HG03064 (cell line): ENCODE data around the gene VPS13D.

ENCODE experiments used
- ATAC-seq: cut with Tn5 transposase; IDR thresholded peaks from one replicate; pipeline ENCODE4 v1.9.1; 2021; ENCODE audit warnings: low read depth; ENCODE audit not compliant: unreplicated experiment

The VPS13D gene

GRCh38 chr1:12542616-12543592 lies 313.1 kb downstream of the VPS13D start:
- ATAC-seq = no peak

- ATAC-seq = no peak
Measured at GRCh38 chr1:12543740-12544154, 313.9 kb downstream of the VPS13D start.

GRCh38 chr1:12544357-12544756 lies 314.5 kb downstream of the VPS13D start:
- ATAC-seq = no peak

GRCh38 chr1:12544992-12545391 lies 315.2 kb downstream of the VPS13D start:
- ATAC-seq = no peak

- no peak for ATAC-seq
Measured at GRCh38 chr1:12546771-12547585, 317.1 kb downstream of the VPS13D start.

GRCh38 chr1:12547586-12548225 lies 317.9 kb downstream of the VPS13D start:
- no peak for ATAC-seq

GRCh38 chr1:12548279-12548972 lies 318.6 kb downstream of the VPS13D start:
- ATAC-seq = no peak

- ATAC-seq = no peak
Measured at GRCh38 chr1:12548973-12549459, 319.2 kb downstream of the VPS13D start.

GRCh38 chr1:12549460-12550349 lies 319.9 kb downstream of the VPS13D start:
- ATAC-seq = no peak

- ATAC-seq = no peak
Measured at GRCh38 chr1:12551584-12551983, 321.8 kb downstream of the VPS13D start.

- no peak for ATAC-seq
Measured at GRCh38 chr1:12552111-12552888, 322.5 kb downstream of the VPS13D start.

GRCh38 chr1:12552951-12553921 lies 323.4 kb downstream of the VPS13D start:
- no peak for ATAC-seq

GRCh38 chr1:12553963-12554362 lies 324.1 kb downstream of the VPS13D start:
- no peak for ATAC-seq

- no peak for ATAC-seq
Measured at GRCh38 chr1:12554521-12555305, 324.9 kb downstream of the VPS13D start.

- no peak for ATAC-seq
Measured at GRCh38 chr1:12555411-12556367, 325.9 kb downstream of the VPS13D start.
